Breast epithelium (tissue), 4 donors: ENCODE measurements around the gene C1QTNF1. TPM values are rescaled to one million over a fixed set of nuclear protein-coding genes. Genes with fewer than 3 reads are reported as not detected.

ENCODE experiments used
- DNase-seq, 2 donors: peaks; one replicate each; pipeline ENCODE4 v3.0.0-alpha.2; 2019; ENCODE audit warnings: low spot score in 2 of 2
- H3K27ac ChIP-seq, 2 donors: fragments of 200-600 bp; sonication (generic) in 1 of 2; one replicate each; pipeline ENCODE4 v1.5.1; 2016 to 2019; ENCODE audit warnings: mild to moderate bottlenecking in 1 of 2
- H3K27me3 ChIP-seq, 2 donors: fragments of 200-600 bp; sonication (generic) in 1 of 2; one replicate each; pipeline versions ENCODE4 v1.5.1 to v1.6.0; 2017 to 2019; ENCODE audit warnings: control low read depth in 1 of 2, mild to moderate bottlenecking in 1 of 2
- H3K36me3 ChIP-seq: fragments of 200-600 bp; one replicate; pipeline ENCODE4 v1.5.1; 2019
- H3K4me1 ChIP-seq, 2 donors: fragments of 200-600 bp; sonication (generic); one replicate each; pipeline ENCODE4 v1.5.1; 2016 to 2019; ENCODE audit warnings: control low read depth in 1 of 2
- H3K4me3 ChIP-seq, 3 donors: fragments of 200-600 bp; sonication (generic); 1 replicate in 2 of 3; 2 replicates in 1 of 3; pipeline ENCODE4 v1.5.1; 2016 to 2019; ENCODE audit warnings: mild to moderate bottlenecking in 3 of 3, moderate library complexity in 2 of 3
- H3K9me3 ChIP-seq, 2 donors: fragments of 200-600 bp; sonication (generic) in 1 of 2; one replicate each; pipeline ENCODE4 v1.5.1; 2016 to 2019; ENCODE audit warnings: control low read depth in 1 of 2
- CTCF ChIP-seq, 3 donors: fragments of 450-650 bp; IDR thresholded peaks; one replicate each; pipeline ENCODE4 v1.5.1; 2016 to 2017; ENCODE audit warnings: antibody characterized with exemption in 3 of 3, mild to moderate bottlenecking in 3 of 3, moderate library complexity in 3 of 3
- POLR2A ChIP-seq: fragments of 450-650 bp; IDR thresholded peaks from one replicate; pipeline ENCODE4 v1.6.1; 2016; ENCODE audit warnings: antibody characterized with exemption, mild to moderate bottlenecking, moderate library complexity
- POLR2AphosphoS5 ChIP-seq, 3 donors: sonication (generic); formaldehyde crosslinking; IDR thresholded peaks; one replicate each; pipeline ENCODE4 v1.6.1; 2017; ENCODE audit warnings: antibody characterized with exemption in 3 of 3
- intact Hi-C: fragments of 100-400 bp; cut with DNase I; formaldehyde crosslinking; loops from one replicate; pipeline ENCODE4 v1.15.1; 2023; ENCODE audit warnings: low total_unique reads
- total RNA-seq, 3 donors: library from RNA; depleted of rRNA; stranded (reverse); fragments of >200 nt; gene quantifications; one replicate each; pipeline ENCODE4 v1.1.0, GENCODE V29; 2016

The C1QTNF1 gene
- total RNA-seq, 3 donors from 2014 or later: 54.0 to 326 (median 61.9) TPM

DNA sequence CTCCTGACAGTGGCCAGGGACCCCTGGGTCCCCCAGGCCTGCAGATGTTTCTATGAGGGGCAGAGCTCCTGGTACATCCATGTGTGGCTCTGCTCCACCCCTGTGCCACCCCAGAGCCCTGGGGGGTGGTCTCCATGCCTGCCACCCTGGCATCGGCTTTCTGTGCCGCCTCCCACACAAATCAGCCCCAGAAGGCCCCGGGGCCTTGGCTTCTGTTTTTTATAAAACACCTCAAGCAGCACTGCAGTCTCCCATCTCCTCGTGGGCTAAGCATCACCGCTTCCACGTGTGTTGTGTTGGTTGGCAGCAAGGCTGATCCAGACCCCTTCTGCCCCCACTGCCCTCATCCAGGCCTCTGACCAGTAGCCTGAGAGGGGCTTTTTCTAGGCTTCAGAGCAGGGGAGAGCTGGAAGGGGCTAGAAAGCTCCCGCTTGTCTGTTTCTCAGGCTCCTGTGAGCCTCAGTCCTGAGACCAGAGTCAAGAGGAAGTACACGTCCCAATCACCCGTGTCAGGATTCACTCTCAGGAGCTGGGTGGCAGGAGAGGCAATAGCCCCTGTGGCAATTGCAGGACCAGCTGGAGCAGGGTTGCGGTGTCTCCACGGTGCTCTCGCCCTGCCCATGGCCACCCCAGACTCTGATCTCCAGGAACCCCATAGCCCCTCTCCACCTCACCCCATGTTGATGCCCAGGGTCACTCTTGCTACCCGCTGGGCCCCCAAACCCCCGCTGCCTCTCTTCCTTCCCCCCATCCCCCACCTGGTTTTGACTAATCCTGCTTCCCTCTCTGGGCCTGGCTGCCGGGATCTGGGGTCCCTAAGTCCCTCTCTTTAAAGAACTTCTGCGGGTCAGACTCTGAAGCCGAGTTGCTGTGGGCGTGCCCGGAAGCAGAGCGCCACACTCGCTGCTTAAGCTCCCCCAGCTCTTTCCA lies 25.1 kb downstream of the C1QTNF1 start:
- TF ChIP-seq POLR2A (no peak), CTCF (IDR thresholded peaks at IDR 0.05) (no peak), POLR2AphosphoS5 (IDR thresholded peaks at IDR 0.05) (no peak)
- intact Hi-C loops: no loop called here
- H3K27ac ChIP-seq: no peak overlapping the region
- no peaks in the 10 kb centered on the region for H3K36me3 ChIP-seq
- H3K27me3 ChIP-seq: no peaks in the 10 kb centered on the region
- H3K4me3 ChIP-seq: no peak overlapping the region
- no peak for DNase-seq
- H3K9me3 ChIP-seq: peaks cover 0 to 2% of the 10 kb centered on the region in 2 donors
- H3K4me1 ChIP-seq: no peaks in the 10 kb centered on the region

- TF ChIP-seq POLR2AphosphoS5 (IDR thresholded peaks at IDR 0.05): no peak
- no peak for TF ChIP-seq CTCF (IDR thresholded peaks at IDR 0.05)
- TF ChIP-seq POLR2A: no peak
- H3K9me3 ChIP-seq: peaks cover 7 to 8% of the 10 kb centered on the region in 2 donors
- DNase-seq: no peak
- no peaks in the 10 kb centered on the region for H3K36me3 ChIP-seq
- intact Hi-C loops: no loop called here
- no peak overlapping the region for H3K4me3 ChIP-seq
- no peaks in the 10 kb centered on the region for H3K27me3 ChIP-seq
- H3K27ac ChIP-seq: no peak overlapping the region
- H3K4me1 ChIP-seq: no peaks in the 10 kb centered on the region
Measured at GRCh38 chr17:79049821-79050220, 25.9 kb downstream of the C1QTNF1 start.

DNA sequence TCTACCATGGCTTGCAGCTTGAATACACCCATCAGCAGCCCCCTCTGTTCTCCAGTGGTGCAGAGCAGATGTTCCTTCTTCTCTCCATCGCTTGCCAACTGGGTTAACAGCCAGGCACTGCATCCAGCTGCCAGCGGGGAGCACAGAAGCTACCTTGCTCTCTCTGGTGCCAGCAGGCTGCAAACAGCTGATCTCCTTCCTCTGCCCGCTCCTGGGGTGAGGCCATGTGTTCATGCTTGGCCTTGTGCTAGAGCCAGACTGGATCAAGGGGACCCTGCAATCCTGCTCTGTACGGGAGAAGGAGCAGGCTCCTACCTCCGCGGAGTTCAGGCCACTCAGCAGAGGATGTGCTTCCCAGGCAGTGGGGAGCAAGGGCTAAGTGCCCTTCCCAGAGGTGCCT lies 26.6 kb downstream of the C1QTNF1 start:
- no peaks in the 10 kb centered on the region for H3K4me1 ChIP-seq
- H3K36me3 ChIP-seq: no peaks in the 10 kb centered on the region
- intact Hi-C loops: no loop called here
- H3K27ac ChIP-seq: no peak overlapping the region
- H3K9me3 ChIP-seq: peaks cover 8% of the 10 kb centered on the region in 2 donors
- H3K4me3 ChIP-seq: no peak overlapping the region
- no peak for DNase-seq
- no peaks in the 10 kb centered on the region for H3K27me3 ChIP-seq
- TF ChIP-seq CTCF (IDR thresholded peaks at IDR 0.05) (no peak), POLR2A (no peak), POLR2AphosphoS5 (IDR thresholded peaks at IDR 0.05) (no peak)

DNA sequence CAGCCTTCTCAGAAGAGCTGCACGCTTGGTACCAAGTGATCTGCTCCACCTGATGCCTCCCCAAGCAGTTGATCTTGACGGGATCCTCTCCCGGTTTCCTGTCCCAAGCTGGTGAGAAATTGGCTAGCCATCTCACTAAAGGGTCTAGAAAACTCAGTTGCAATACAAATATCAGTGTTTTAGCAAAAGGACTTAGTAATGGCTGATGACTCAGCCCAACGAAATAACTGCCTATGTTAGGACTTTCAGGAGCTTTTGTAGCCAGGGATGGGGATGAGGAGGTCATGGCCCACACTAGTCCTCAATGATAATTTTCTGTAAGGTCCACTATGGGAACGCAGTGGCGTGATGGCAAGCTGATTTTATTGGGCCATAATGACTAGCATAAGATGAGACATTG lies 27.3 kb downstream of the C1QTNF1 start:
- H3K4me3 ChIP-seq: no peak overlapping the region
- TF ChIP-seq CTCF (IDR thresholded peaks at IDR 0.05) (no peak), POLR2AphosphoS5 (IDR thresholded peaks at IDR 0.05) (no peak), POLR2A (no peak)
- peaks cover 8% of the 10 kb centered on the region in 2 donors for H3K9me3 ChIP-seq
- DNase-seq: no peak
- H3K27me3 ChIP-seq: no peaks in the 10 kb centered on the region
- intact Hi-C loops: no loop called here
- H3K27ac ChIP-seq: no peak overlapping the region
- H3K4me1 ChIP-seq: no peaks in the 10 kb centered on the region
- no peaks in the 10 kb centered on the region for H3K36me3 ChIP-seq

DNA sequence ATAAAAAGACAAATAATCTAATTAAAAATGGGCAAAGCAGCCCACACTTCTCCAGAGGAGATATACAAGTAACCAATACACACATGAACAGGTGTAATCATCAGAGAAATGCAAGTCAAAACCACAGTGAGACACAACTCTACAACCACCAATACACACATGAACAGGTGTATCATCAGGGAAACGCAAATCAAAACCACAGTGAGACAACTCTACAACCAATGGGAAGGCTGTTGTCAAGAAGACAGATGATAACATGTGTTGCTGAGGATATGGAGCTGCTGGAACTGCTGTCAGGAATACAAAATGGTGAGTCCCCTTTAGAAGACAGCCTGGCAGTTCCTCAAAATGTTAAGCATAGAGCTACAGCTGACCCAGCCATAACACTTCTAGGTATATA lies 28.2 kb downstream of the C1QTNF1 start:
- no peak for DNase-seq
- H3K27ac ChIP-seq: no peak overlapping the region
- intact Hi-C loops: no loop called here

More for the DNA sequence above, 28.2 kb downstream of the C1QTNF1 start:
- no peaks in the 10 kb centered on the region for H3K4me1 ChIP-seq
- no peaks in the 10 kb centered on the region for H3K27me3 ChIP-seq
- H3K36me3 ChIP-seq: no peaks in the 10 kb centered on the region
- TF ChIP-seq POLR2A (no peak), CTCF (IDR thresholded peaks at IDR 0.05) (no peak), POLR2AphosphoS5 (IDR thresholded peaks at IDR 0.05) (no peak)
- H3K4me3 ChIP-seq: no peak overlapping the region
- peaks cover 8% of the 10 kb centered on the region in 2 donors for H3K9me3 ChIP-seq
